Colonic mucosa (tissue), 4 donors: ENCODE data around the gene PTH. TPM values are rescaled to one million over a fixed set of nuclear protein-coding genes. Genes with fewer than 3 reads are reported as not detected.

ENCODE experiments used
- DNase-seq: peaks from one replicate; pipeline ENCODE4 v3.0.0-alpha.2; 2020
- H3K27ac ChIP-seq: fragments of 200-600 bp; one replicate; pipeline ENCODE4 v1.8.0; 2021
- H3K27me3 ChIP-seq: fragments of 200-600 bp; one replicate; pipeline ENCODE4 v1.8.0; 2021
- H3K36me3 ChIP-seq: fragments of 200-600 bp; one replicate; pipeline ENCODE4 v1.8.0; 2021
- H3K4me1 ChIP-seq: fragments of 200-600 bp; one replicate; pipeline ENCODE4 v1.8.0; 2021; ENCODE audit warnings: mild to moderate bottlenecking
- H3K4me3 ChIP-seq: fragments of 200-600 bp; one replicate; pipeline ENCODE4 v1.8.0; 2021
- H3K9ac ChIP-seq, 2 donors: one replicate each; pipeline ENCODE4 v1.7.0; 2013; ENCODE audit warnings: control low read depth in 2 of 2, low read depth in 2 of 2, low read length in 2 of 2
- H3K9me3 ChIP-seq: fragments of 200-600 bp; one replicate; pipeline ENCODE4 v1.8.0; 2021
- intact Hi-C: fragments of 100-400 bp; cut with DNase I; formaldehyde crosslinking; loops from one replicate; pipeline ENCODE4 v1.14.1; 2022
- total RNA-seq, 2 donors: library from RNA; stranded (reverse); fragmentation: NEBNext Ultra II Directional in 1 of 2; extraction: Animal tissue kit (Norgen Biotek cat#: 25700) in 1 of 2; gene quantifications; one replicate each; pipeline ENCODE4 v1.2.1, GENCODE V29; 2021
- TF ChIP-seq, protein P1 (sequence below): fragments of 200-600 bp; IDR thresholded peaks from one replicate; pipeline ENCODE4 v1.8.0; 2022; ENCODE audit warnings: antibody characterized with exemption, mild to moderate bottlenecking
- donor health status: healthy.
- donor health status: DM: no; HTN: no; CAD: no.
- donor health status: DM: no; HTN: no; CAD: no.

The PTH gene
- total RNA-seq, 2 donors from 2014 or later, result not detected

DNA sequence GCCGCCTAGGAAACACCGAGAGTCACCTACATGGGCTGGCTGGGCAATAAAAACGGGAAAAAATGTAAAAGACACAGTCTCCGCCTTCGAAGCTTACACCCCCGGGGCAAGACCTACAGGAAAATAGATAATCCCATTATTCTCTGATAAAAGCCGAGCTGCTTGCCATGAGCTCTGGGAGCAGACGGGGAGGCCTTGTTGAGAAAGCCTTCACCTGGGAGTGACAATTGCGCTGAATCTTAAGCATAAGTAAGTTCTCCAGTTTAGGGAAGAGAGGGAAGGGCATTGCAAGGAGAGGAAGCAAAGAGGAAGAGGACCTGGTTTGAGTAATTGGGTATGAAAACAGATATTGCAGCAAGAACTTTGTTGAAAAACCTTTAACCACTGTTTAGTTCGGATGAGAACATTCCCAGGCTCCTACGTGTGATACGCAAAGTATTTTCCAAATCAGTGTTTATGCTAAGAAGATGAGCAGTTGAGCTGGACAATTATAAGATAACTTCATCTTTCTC, 32.0 kb downstream of the PTH start:
- H3K4me3 ChIP-seq, result peak overlapping the region; percentile 75
- DNase-seq, result no peak
- intact Hi-C loops, result loop anchor here (10.0 kb wide), 1 partner anchor 109 kb away; no protein-coding TSS in a partner anchor
- H3K9ac ChIP-seq, result peak overlapping the region; percentile 90 to 94
- TF ChIP-seq, protein P1, sequence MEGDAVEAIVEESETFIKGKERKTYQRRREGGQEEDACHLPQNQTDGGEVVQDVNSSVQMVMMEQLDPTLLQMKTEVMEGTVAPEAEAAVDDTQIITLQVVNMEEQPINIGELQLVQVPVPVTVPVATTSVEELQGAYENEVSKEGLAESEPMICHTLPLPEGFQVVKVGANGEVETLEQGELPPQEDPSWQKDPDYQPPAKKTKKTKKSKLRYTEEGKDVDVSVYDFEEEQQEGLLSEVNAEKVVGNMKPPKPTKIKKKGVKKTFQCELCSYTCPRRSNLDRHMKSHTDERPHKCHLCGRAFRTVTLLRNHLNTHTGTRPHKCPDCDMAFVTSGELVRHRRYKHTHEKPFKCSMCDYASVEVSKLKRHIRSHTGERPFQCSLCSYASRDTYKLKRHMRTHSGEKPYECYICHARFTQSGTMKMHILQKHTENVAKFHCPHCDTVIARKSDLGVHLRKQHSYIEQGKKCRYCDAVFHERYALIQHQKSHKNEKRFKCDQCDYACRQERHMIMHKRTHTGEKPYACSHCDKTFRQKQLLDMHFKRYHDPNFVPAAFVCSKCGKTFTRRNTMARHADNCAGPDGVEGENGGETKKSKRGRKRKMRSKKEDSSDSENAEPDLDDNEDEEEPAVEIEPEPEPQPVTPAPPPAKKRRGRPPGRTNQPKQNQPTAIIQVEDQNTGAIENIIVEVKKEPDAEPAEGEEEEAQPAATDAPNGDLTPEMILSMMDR, result no peak
- H3K27me3 ChIP-seq, result no peaks in the 10 kb centered on the region
- H3K27ac ChIP-seq, result peak overlapping the region; percentile 93
- H3K9me3 ChIP-seq, result no peaks in the 10 kb centered on the region
- no peaks in the 10 kb centered on the region for H3K4me1 ChIP-seq
- H3K36me3 ChIP-seq, result no peaks in the 10 kb centered on the region

- Histone ChIP-seq H3K9me3 (no peaks in the 10 kb centered on the region), H3K27me3 (no peaks in the 10 kb centered on the region), H3K36me3 (no peaks in the 10 kb centered on the region), H3K9ac (peak within 1 kb of the TSS; percentile 90 to 94), H3K4me3 (peak within 1 kb of the TSS; percentile 75), H3K27ac (peak within 1 kb of the TSS; percentile 93), H3K4me1 (no peaks in the 10 kb centered on the region)
- intact Hi-C loops, result loop anchor here (10.0 kb wide), 1 partner anchor 108 kb away; no protein-coding TSS in a partner anchor
- DNase-seq, result peak; percentile 95
- TF ChIP-seq, protein P1, result no peak
Observed at GRCh38 chr11:13462901-13463778, 32.7 kb downstream of the PTH start, which contains the start of gene BTBD10. Gene BTBD10, minus strand, starts transcription at chr11:13463222. Its CDS starts 18,098 bp downstream, at chr11:13445124.

- Histone ChIP-seq H3K9ac (peak overlapping the region; percentile 90 to 94), H3K27me3 (no peaks in the 10 kb centered on the region), H3K27ac (peak overlapping the region; percentile 93), H3K4me1 (no peaks in the 10 kb centered on the region), H3K9me3 (no peaks in the 10 kb centered on the region), H3K36me3 (no peaks in the 10 kb centered on the region), H3K4me3 (peak overlapping the region; percentile 75)
- intact Hi-C loops, result loop anchor here (10.0 kb wide), 1 partner anchor 108 kb away; no protein-coding TSS in a partner anchor
- DNase-seq, result peak; percentile 85
- TF ChIP-seq, protein P1, result no peak
Observed at GRCh38 chr11:13462311-13462900, 33.4 kb downstream of the PTH start.

GRCh38 chr11:13461291-13461690, 34.5 kb downstream of the PTH start:
- no peaks in the 10 kb centered on the region for H3K36me3 ChIP-seq
- no peaks in the 10 kb centered on the region for H3K9me3 ChIP-seq
- intact Hi-C loops, result loop anchor here (10.0 kb wide), 1 partner anchor 106 kb away; no protein-coding TSS in a partner anchor
- no peak overlapping the region for H3K9ac ChIP-seq
- H3K27ac ChIP-seq, result no peak overlapping the region
- no peaks in the 10 kb centered on the region for H3K4me1 ChIP-seq
- no peaks in the 10 kb centered on the region for H3K27me3 ChIP-seq
- H3K4me3 ChIP-seq, result no peak overlapping the region
- DNase-seq, result no peak
- TF ChIP-seq, protein P1, result no peak

DNA sequence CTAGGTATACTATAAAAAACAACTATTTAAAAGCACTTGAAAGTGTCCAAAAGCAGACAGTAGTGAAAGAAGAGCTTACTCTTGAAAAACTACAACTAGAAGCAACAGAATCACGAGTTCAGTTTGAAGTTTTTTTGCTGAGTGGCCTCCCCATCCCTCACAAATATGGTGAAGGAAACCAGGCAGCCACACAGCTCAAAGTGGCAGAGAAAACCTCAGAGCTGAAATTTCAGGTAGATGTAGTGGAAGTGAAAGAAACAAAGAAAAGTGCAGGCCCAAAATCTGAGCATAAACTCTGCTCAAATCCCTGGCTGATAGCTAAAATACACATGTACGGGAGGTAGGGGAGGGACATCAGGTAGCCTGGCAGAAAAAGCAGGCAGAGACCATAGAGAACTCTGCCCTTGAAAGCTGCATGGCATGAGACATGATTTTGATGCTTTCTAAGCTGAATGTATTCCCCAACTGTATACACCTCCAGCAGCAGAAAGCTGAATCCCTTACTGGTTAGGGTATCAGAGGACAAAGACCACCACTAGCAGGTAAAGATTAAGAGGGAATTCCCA, 44.9 kb downstream of the PTH start:
- Histone ChIP-seq H3K9ac (no peak overlapping the region), H3K4me1 (peaks cover 3% of the 10 kb centered on the region), H3K36me3 (no peaks in the 10 kb centered on the region), H3K9me3 (no peaks in the 10 kb centered on the region), H3K27ac (no peak overlapping the region), H3K4me3 (no peak overlapping the region), H3K27me3 (no peaks in the 10 kb centered on the region)
- no peak for DNase-seq
- intact Hi-C loops, result no loop called here
- TF ChIP-seq, protein P1, result no peak
